ENCODE results near the gene JPH2.

GRCh38 chr20:44095831-44096230 is 91.2 kb downstream of the JPH2 start:
- TF ChIP-seq GATA3 (IDR thresholded peaks at IDR 0.05; ENCODE audit: low read depth, low read length): no peak
- no peak for TF ChIP-seq GATA2 (IDR thresholded peaks at IDR 0.05; ENCODE audit: low read depth, low read length)
